Astrocyte (in vitro differentiated cells and primary cell): ENCODE data around the gene PKNOX2. TPM values are rescaled to one million over a fixed set of nuclear protein-coding genes. Genes with fewer than 3 reads are reported as not detected.

Source experiments
- DNase-seq: peaks from one replicate; pipeline ENCODE4 v3.0.0-alpha.2; 2010; ENCODE audit warnings: low read depth
- FAIRE-seq: peaks from 2 replicates; lab custom pipeline; 2011; peaks lifted over from hg19 to GRCh38; lab: Jason Lieb, UNC
- H2AFZ ChIP-seq: 2 replicates; pipeline ENCODE4 v1.6.0; 2012; ENCODE audit warnings: low read depth, low read length, inconsistent platforms
- H3K27ac ChIP-seq: 2 replicates; pipeline ENCODE4 v1.5.1; 2011; ENCODE audit warnings: low read depth, low read length, inconsistent platforms
- H3K27me3 ChIP-seq: 2 replicates; pipeline ENCODE4 v1.6.0; 2011; ENCODE audit warnings: low read length, inconsistent platforms; ENCODE audit not compliant: insufficient read depth
- H3K36me3 ChIP-seq: 2 replicates; pipeline ENCODE4 v1.5.1; 2011; ENCODE audit warnings: low read length, inconsistent platforms; ENCODE audit not compliant: insufficient read depth
- H3K4me1 ChIP-seq: 2 replicates; pipeline ENCODE4 v1.5.1; 2011; ENCODE audit warnings: low read length, inconsistent platforms; ENCODE audit not compliant: insufficient read depth
- H3K4me2 ChIP-seq: 2 replicates; pipeline ENCODE4 v1.6.0; 2012; ENCODE audit warnings: low read length, inconsistent platforms
- H3K4me3 ChIP-seq: 2 replicates; pipeline ENCODE4 v1.5.1; 2011; ENCODE audit warnings: low read depth, mild to moderate bottlenecking, low read length, inconsistent platforms; ENCODE audit not compliant: insufficient read depth
- H3K79me2 ChIP-seq: 2 replicates; pipeline ENCODE4 v1.6.0; 2012; ENCODE audit warnings: mild to moderate bottlenecking, low read length, inconsistent platforms; ENCODE audit not compliant: insufficient read depth
- H3K9ac ChIP-seq: 2 replicates; pipeline ENCODE4 v1.6.0; 2012; ENCODE audit warnings: mild to moderate bottlenecking, low read length, inconsistent platforms
- H3K9me3 ChIP-seq: 2 replicates; pipeline ENCODE4 v1.5.1; 2012; ENCODE audit warnings: low read depth, mild to moderate bottlenecking, low read length, inconsistent platforms; ENCODE audit not compliant: insufficient read depth
- H4K20me1 ChIP-seq: 2 replicates; pipeline ENCODE4 v1.6.0; 2012; ENCODE audit warnings: low read length, inconsistent platforms; ENCODE audit not compliant: insufficient read depth
- H3K27ac Mint-ChIP-seq: one replicate; pipeline ENCODE4 v1.8.0; 2021; ENCODE audit warnings: mild to moderate bottlenecking, mixed read lengths; ENCODE audit not compliant: unreplicated experiment
- H3K27me3 Mint-ChIP-seq: one replicate; pipeline ENCODE4 v1.8.0; 2021; ENCODE audit warnings: low read depth, mixed read lengths; ENCODE audit not compliant: unreplicated experiment
- H3K36me3 Mint-ChIP-seq: one replicate; pipeline ENCODE4 v1.8.0; 2021; ENCODE audit warnings: low read depth, mixed read lengths; ENCODE audit not compliant: unreplicated experiment
- H3K4me1 Mint-ChIP-seq: one replicate; pipeline ENCODE4 v1.8.0; 2021; ENCODE audit warnings: low read depth, mixed read lengths; ENCODE audit not compliant: unreplicated experiment
- H3K4me3 Mint-ChIP-seq: one replicate; pipeline ENCODE4 v1.8.0; 2021; ENCODE audit warnings: mild to moderate bottlenecking, moderate library complexity, mixed read lengths; ENCODE audit not compliant: unreplicated experiment
- H3K9me3 Mint-ChIP-seq: one replicate; pipeline ENCODE4 v1.8.0; 2021; ENCODE audit warnings: mild to moderate bottlenecking, mixed read lengths; ENCODE audit not compliant: unreplicated experiment
- CTCF ChIP-seq: IDR thresholded peaks from 2 replicates; pipeline ENCODE4 v1.5.1; 2011; ENCODE audit warnings: low read depth, mild to moderate bottlenecking, inconsistent platforms, low read length, moderate library complexity; ENCODE audit not compliant: insufficient read depth
- EZH2 ChIP-seq: IDR thresholded peaks from 2 replicates; pipeline ENCODE4 v1.6.1; 2012; ENCODE audit warnings: mild to moderate bottlenecking, low read length, inconsistent platforms; ENCODE audit not compliant: insufficient read depth
- total RNA-seq: library from RNA; stranded (reverse); gene quantifications from 2 replicates; pipeline ENCODE4 v1.2.1, GENCODE V29; 2021

PKNOX2 gene
- total RNA-seq, 1 donor from 2014 or later: 53.4 TPM

GRCh38 chr11:125202362-125202880 is 37.9 kb downstream of the PKNOX2 start:
- Histone ChIP-seq H3K4me1 (peaks cover 11% of the 10 kb centered on the region), H3K9ac (no peak overlapping the region)
- TF ChIP-seq EZH2 (no peak), CTCF (no peak)

GRCh38 chr11:125202977-125203376 is 38.4 kb downstream of the PKNOX2 start:
- Histone ChIP-seq H3K79me2 (peaks cover 8% of the 10 kb centered on the region), H2AFZ (no peak overlapping the region), H3K9me3 (no peaks in the 10 kb centered on the region), H3K36me3 (no peaks in the 10 kb centered on the region), H3K27ac (no peak overlapping the region), H3K9ac (no peak overlapping the region), H3K4me1 (peaks cover 11% of the 10 kb centered on the region), H3K4me2 (no peak overlapping the region), H3K27me3 (no peaks in the 10 kb centered on the region), H3K4me3 (no peak overlapping the region), H4K20me1 (peaks cover 66% of the 10 kb centered on the region)
- no peaks in the 10 kb centered on the region for H3K9me3 Mint-ChIP-seq
- FAIRE-seq: no peak
- H3K4me1 Mint-ChIP-seq: peaks cover 12% of the 10 kb centered on the region
- H3K4me3 Mint-ChIP-seq: peak overlapping the region; percentile 62
- H3K27ac Mint-ChIP-seq: peak overlapping the region; percentile 58
- no peak for DNase-seq
- H3K27me3 Mint-ChIP-seq: no peaks in the 10 kb centered on the region
- H3K36me3 Mint-ChIP-seq: peaks cover 34% of the 10 kb centered on the region
- no peak for TF ChIP-seq EZH2
- TF ChIP-seq CTCF: no peak

More at GRCh38 chr11:125202362-125202880, 37.9 kb downstream of the PKNOX2 start:
- no peaks in the 10 kb centered on the region for H3K36me3 ChIP-seq
- Mint-ChIP-seq H3K4me3 (peak overlapping the region; percentile 40), H3K4me1 (peaks cover 12% of the 10 kb centered on the region), H3K27ac (peak overlapping the region; percentile 50), H3K27me3 (no peaks in the 10 kb centered on the region), H3K36me3 (peaks cover 34% of the 10 kb centered on the region), H3K9me3 (no peaks in the 10 kb centered on the region)
- no peak overlapping the region for H2AFZ ChIP-seq
- DNase-seq: no peak
- no peak overlapping the region for H3K4me3 ChIP-seq
- H4K20me1 ChIP-seq: peaks cover 69% of the 10 kb centered on the region
- FAIRE-seq: no peak
- H3K79me2 ChIP-seq: peaks cover 8% of the 10 kb centered on the region
- H3K27me3 ChIP-seq: no peaks in the 10 kb centered on the region
- no peak overlapping the region for H3K4me2 ChIP-seq
- H3K9me3 ChIP-seq: no peaks in the 10 kb centered on the region
- H3K27ac ChIP-seq: no peak overlapping the region

- Mint-ChIP-seq H3K9me3 (no peaks in the 10 kb centered on the region), H3K4me3 (no peak overlapping the region), H3K36me3 (peaks cover 25% of the 10 kb centered on the region), H3K27me3 (no peaks in the 10 kb centered on the region), H3K4me1 (peaks cover 31% of the 10 kb centered on the region), H3K27ac (no peak overlapping the region)
- FAIRE-seq: no peak
- no peak overlapping the region for H2AFZ ChIP-seq
- no peaks in the 10 kb centered on the region for H3K36me3 ChIP-seq
- H3K4me1 ChIP-seq: no peaks in the 10 kb centered on the region
- H3K27me3 ChIP-seq: no peaks in the 10 kb centered on the region
- peaks cover 59% of the 10 kb centered on the region for H4K20me1 ChIP-seq
- DNase-seq: peak; percentile 4
- H3K9me3 ChIP-seq: no peaks in the 10 kb centered on the region
- H3K9ac ChIP-seq: no peak overlapping the region
- no peak for TF ChIP-seq CTCF
- TF ChIP-seq EZH2: no peak
- H3K27ac ChIP-seq: no peak overlapping the region
- no peak overlapping the region for H3K4me2 ChIP-seq
- H3K79me2 ChIP-seq: peaks cover 10% of the 10 kb centered on the region
- H3K4me3 ChIP-seq: no peak overlapping the region
These were observed 43.4 kb downstream of the PKNOX2 start for GRCh38 chr11:125207866-125208425.
